H1 (cell line): ENCODE results near the gene ZRANB3.

Source experiments
- E2F6 ChIP-seq: IDR thresholded peaks from 2 replicates; pipeline ENCODE4 v1.6.1; 2012; ENCODE audit warnings: inconsistent platforms
- RAD21 ChIP-seq, 2 experiments: IDR thresholded peaks in 1 of 2; conservative IDR thresholded peaks in 1 of 2; 2 replicates each; pipeline ENCODE4 v1.6.1; 2011; ENCODE audit warnings: low read depth in 2 of 2, low read length in 2 of 2, improper control_type of control experiment in 1 of 2, inconsistent platforms in 1 of 2, mild to moderate bottlenecking in 1 of 2, moderate library complexity in 1 of 2

GRCh38 chr2:135230150-135230549, 300.9 kb downstream of the ZRANB3 start:
- TF ChIP-seq RAD21 (IDR thresholded peaks at IDR 0.05 in 1 of 2, conservative IDR thresholded peaks at IDR 0.05 in 1 of 2; ENCODE audit: low read depth in 2 of 2, low read length in 2 of 2) (no peak), E2F6 (no peak)
